ENCODE measurements around the gene DEFB114.

The DEFB114 gene

GRCh38 chr6:49937017-49937416, 26.9 kb downstream of the DEFB114 start:
- no peak for DNase-seq

GRCh38 chr6:49935387-49935786, 28.6 kb downstream of the DEFB114 start:
- no peak for DNase-seq

GRCh38 chr6:49934770-49935169, 29.2 kb downstream of the DEFB114 start:
- DNase-seq: no peak

- no peak for DNase-seq
Observed at GRCh38 chr6:49933526-49933925, 30.4 kb downstream of the DEFB114 start.

GRCh38 chr6:49929340-49929739, 34.6 kb downstream of the DEFB114 start:
- no peak for DNase-seq

GRCh38 chr6:49923826-49924225, 40.1 kb downstream of the DEFB114 start:
- no peak for DNase-seq

- DNase-seq: no peak
Observed at GRCh38 chr6:49919935-49920644, 43.9 kb downstream of the DEFB114 start.

- DNase-seq: no peak
Observed at GRCh38 chr6:49919261-49919660, 44.7 kb downstream of the DEFB114 start.

- DNase-seq: no peak
Observed at GRCh38 chr6:49918787-49919186, 45.2 kb downstream of the DEFB114 start.

GRCh38 chr6:49915035-49915434, 48.9 kb downstream of the DEFB114 start:
- DNase-seq: peak in 2 of 56 donors; percentile 3

GRCh38 chr6:49913636-49914375, 50.2 kb downstream of the DEFB114 start:
- DNase-seq: no peak

GRCh38 chr6:49912196-49912595, 51.8 kb downstream of the DEFB114 start:
- no peak for DNase-seq

- no peak for DNase-seq
Observed at GRCh38 chr6:49911252-49911651, 52.7 kb downstream of the DEFB114 start.

All from amygdala (tissue), 56 donors.